Ishikawa (cell line): ENCODE results near the gene GPC6.

Source experiments
- CEBPB ChIP-seq: IDR thresholded peaks from 2 replicates; pipeline ENCODE4 v1.6.1; 2012
- CREB1 ChIP-seq: IDR thresholded peaks from 2 replicates; pipeline ENCODE4 v1.6.1; 2012; ENCODE audit warnings: low read depth
- EGR1 ChIP-seq: IDR thresholded peaks from 2 replicates; pipeline ENCODE4 v1.6.1; 2012
- EP300 ChIP-seq: IDR thresholded peaks from 2 replicates; pipeline ENCODE4 v1.6.1; 2012; ENCODE audit warnings: borderline replicate concordance
- NFIC ChIP-seq: IDR thresholded peaks from 2 replicates; pipeline ENCODE4 v1.6.1; 2012
- RAD21 ChIP-seq: IDR thresholded peaks from 2 replicates; pipeline ENCODE4 v1.6.1; 2012; ENCODE audit warnings: low read depth
- TAF1 ChIP-seq: IDR thresholded peaks from 2 replicates; pipeline ENCODE4 v1.6.1; 2012; ENCODE audit warnings: low read depth, mild to moderate bottlenecking
- TCF12 ChIP-seq: IDR thresholded peaks from 2 replicates; pipeline ENCODE4 v1.6.1; 2012; ENCODE audit warnings: low read depth
- TEAD4 ChIP-seq: IDR thresholded peaks from 2 replicates; pipeline ENCODE4 v1.6.1; 2012
- YY1 ChIP-seq: IDR thresholded peaks from 2 replicates; pipeline ENCODE4 v1.6.1; 2012; ENCODE audit warnings: low read depth
- ZBTB7A ChIP-seq: IDR thresholded peaks from 2 replicates; pipeline ENCODE4 v1.6.1; 2012; ENCODE audit warnings: low read depth
- TF ChIP-seq, protein P1 (sequence below): IDR thresholded peaks from 2 replicates; pipeline ENCODE4 v1.6.1; 2012
- TF ChIP-seq, protein P2 (sequence below): IDR thresholded peaks from 2 replicates; pipeline ENCODE4 v1.6.1; 2012; ENCODE audit warnings: low read depth, mild to moderate bottlenecking
- TF ChIP-seq, protein P3 (sequence below): IDR thresholded peaks from 2 replicates; pipeline ENCODE4 v1.6.1; 2012

DNA sequence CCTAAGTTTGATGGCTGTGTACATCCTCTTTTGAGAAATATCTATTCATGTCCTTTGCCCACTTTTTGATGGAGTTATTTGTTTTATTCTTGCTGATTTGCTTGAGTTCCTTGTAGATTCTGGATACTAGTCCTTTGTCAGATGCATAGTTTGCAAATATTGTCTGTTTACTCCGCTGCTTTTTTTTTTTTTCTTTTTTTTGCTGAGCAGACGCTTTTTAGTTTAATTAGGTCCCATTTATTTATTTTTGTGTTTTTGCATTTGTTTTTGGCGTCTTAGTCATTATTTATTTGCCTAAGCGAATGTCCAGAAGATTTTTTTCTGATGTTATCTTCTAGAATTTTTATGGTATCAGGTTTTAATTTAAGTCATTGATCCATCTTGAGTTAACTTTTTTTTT, 114.9 kb downstream of the GPC6 start:
- TF ChIP-seq, protein P1, sequence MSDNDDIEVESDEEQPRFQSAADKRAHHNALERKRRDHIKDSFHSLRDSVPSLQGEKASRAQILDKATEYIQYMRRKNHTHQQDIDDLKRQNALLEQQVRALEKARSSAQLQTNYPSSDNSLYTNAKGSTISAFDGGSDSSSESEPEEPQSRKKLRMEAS = no peak
- TF ChIP-seq YY1 (no peak), RAD21 (no peak), TAF1 (no peak), CEBPB (no peak), EP300 (no peak), NFIC (no peak), EGR1 (no peak), CREB1 (no peak), TCF12 (no peak), ZBTB7A (no peak), TEAD4 (no peak)
- TF ChIP-seq, protein P2, sequence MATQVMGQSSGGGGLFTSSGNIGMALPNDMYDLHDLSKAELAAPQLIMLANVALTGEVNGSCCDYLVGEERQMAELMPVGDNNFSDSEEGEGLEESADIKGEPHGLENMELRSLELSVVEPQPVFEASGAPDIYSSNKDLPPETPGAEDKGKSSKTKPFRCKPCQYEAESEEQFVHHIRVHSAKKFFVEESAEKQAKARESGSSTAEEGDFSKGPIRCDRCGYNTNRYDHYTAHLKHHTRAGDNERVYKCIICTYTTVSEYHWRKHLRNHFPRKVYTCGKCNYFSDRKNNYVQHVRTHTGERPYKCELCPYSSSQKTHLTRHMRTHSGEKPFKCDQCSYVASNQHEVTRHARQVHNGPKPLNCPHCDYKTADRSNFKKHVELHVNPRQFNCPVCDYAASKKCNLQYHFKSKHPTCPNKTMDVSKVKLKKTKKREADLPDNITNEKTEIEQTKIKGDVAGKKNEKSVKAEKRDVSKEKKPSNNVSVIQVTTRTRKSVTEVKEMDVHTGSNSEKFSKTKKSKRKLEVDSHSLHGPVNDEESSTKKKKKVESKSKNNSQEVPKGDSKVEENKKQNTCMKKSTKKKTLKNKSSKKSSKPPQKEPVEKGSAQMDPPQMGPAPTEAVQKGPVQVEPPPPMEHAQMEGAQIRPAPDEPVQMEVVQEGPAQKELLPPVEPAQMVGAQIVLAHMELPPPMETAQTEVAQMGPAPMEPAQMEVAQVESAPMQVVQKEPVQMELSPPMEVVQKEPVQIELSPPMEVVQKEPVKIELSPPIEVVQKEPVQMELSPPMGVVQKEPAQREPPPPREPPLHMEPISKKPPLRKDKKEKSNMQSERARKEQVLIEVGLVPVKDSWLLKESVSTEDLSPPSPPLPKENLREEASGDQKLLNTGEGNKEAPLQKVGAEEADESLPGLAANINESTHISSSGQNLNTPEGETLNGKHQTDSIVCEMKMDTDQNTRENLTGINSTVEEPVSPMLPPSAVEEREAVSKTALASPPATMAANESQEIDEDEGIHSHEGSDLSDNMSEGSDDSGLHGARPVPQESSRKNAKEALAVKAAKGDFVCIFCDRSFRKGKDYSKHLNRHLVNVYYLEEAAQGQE = no peak
- TF ChIP-seq, protein P3, sequence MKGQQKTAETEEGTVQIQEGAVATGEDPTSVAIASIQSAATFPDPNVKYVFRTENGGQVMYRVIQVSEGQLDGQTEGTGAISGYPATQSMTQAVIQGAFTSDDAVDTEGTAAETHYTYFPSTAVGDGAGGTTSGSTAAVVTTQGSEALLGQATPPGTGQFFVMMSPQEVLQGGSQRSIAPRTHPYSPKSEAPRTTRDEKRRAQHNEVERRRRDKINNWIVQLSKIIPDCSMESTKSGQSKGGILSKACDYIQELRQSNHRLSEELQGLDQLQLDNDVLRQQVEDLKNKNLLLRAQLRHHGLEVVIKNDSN = no peak
